ENCODE measurements around the gene MMRN1. TPM values are rescaled to one million over a fixed set of nuclear protein-coding genes. Genes with fewer than 3 reads are reported as not detected.

The MMRN1 gene
- total and polyA plus RNA-seq, 2 experiments from 2014 or later, result 0.60 to 1.1 TPM

DNA sequence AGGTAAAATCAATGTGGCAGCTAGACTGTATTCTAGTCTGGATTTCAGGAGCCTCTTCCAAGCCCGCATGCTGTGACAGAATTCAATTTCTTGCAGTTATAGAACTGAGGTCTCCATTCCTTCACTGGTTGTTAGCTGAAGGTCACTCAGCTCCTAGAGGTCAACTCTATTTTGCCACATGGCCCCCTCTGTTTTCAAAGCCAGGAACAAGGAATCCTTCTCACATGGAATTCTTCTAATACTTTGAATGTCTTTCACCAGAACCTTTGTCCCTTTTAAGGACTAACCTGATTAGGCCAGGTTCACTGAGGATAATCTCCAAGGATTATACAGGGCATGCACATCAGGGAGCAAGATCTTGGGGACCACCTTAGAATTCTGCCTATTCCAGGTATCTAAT lies 23.4 kb upstream of the MMRN1 start:
- 96% methylated on average over 1 of the region's 1 CpG for WGBS (ENCODE audit: low lambda C conversion rate, missing lambda C conversion rate)
- no peaks in the 10 kb centered on the region for H3K4me1 ChIP-seq (ENCODE audit: insufficient read depth)
- no peaks in the 10 kb centered on the region for H4K20me1 ChIP-seq (ENCODE audit: insufficient read depth, poor library complexity, severe bottlenecking)
- no peaks in the 10 kb centered on the region for H3K36me3 ChIP-seq (replicated peaks; ENCODE audit: insufficient read depth, low read depth)
- H3K4me3 ChIP-seq, result no peak overlapping the region
- TF ChIP-seq CTCF (IDR thresholded peaks at IDR 0.05; ENCODE audit: poor library complexity) (no peak), EZH2 (IDR thresholded peaks at IDR 0.05; ENCODE audit: borderline replicate concordance) (no peak), EZH2phosphoT487 (IDR thresholded peaks at IDR 0.05; ENCODE audit: low read depth, severe bottlenecking, unreplicated experiment) (no peak)
- H2AFZ ChIP-seq, result no peak overlapping the region
- H3K9me2 ChIP-seq (replicated peaks; ENCODE audit: insufficient read depth), result no peaks in the 10 kb centered on the region
- H3K9me3 ChIP-seq (ENCODE audit: low read depth), result no peaks in the 10 kb centered on the region
- H3K27me3 ChIP-seq, result no peaks in the 10 kb centered on the region
- no peak for DNase-seq (ENCODE audit: low spot score)
- H3K79me2 ChIP-seq, result no peaks in the 10 kb centered on the region
- H3K27ac ChIP-seq, result no peak overlapping the region
- no peak overlapping the region for H3K4me2 ChIP-seq

GRCh38 chr4:89876548-89876947 lies 18.1 kb upstream of the MMRN1 start:
- Histone ChIP-seq H4K20me1 (ENCODE audit: insufficient read depth, poor library complexity, severe bottlenecking) (no peaks in the 10 kb centered on the region), H3K36me3 (replicated peaks; ENCODE audit: insufficient read depth, low read depth) (no peaks in the 10 kb centered on the region), H3K4me1 (ENCODE audit: insufficient read depth) (no peaks in the 10 kb centered on the region), H3K79me2 (no peaks in the 10 kb centered on the region), H3K4me3 (no peak overlapping the region), H2AFZ (no peak overlapping the region), H3K9me3 (ENCODE audit: low read depth) (no peaks in the 10 kb centered on the region), H3K9me2 (replicated peaks; ENCODE audit: insufficient read depth) (no peaks in the 10 kb centered on the region), H3K27ac (no peak overlapping the region), H3K27me3 (no peaks in the 10 kb centered on the region), H3K4me2 (no peak overlapping the region)
- DNase-seq (ENCODE audit: low spot score), result no peak
- TF ChIP-seq EZH2phosphoT487 (IDR thresholded peaks at IDR 0.05; ENCODE audit: low read depth, severe bottlenecking, unreplicated experiment) (no peak), EZH2 (IDR thresholded peaks at IDR 0.05; ENCODE audit: borderline replicate concordance) (no peak), CTCF (IDR thresholded peaks at IDR 0.05; ENCODE audit: poor library complexity) (no peak)
- WGBS (ENCODE audit: low lambda C conversion rate, missing lambda C conversion rate), result 91% methylated on average over 3 of the region's 3 CpGs

DNA sequence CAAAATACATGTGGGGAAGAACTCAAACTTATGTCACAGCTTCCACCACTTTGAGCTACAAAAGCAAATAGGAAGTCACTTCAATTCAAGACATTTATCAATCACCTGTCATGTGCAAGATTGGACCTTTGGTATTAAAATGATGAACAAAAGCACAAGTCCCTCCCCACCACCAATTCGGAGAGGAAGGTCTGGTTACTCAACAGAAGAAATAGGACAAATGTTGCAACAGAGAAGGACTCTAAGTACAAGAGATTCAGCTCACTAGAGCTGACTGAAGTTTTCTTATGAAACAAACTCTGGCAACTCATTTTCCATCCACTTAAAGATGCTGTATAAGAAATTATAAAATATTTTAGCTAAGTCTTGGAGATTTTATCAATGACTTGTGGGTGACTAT lies 16.0 kb upstream of the MMRN1 start:
- Histone ChIP-seq H3K9me2 (replicated peaks; ENCODE audit: insufficient read depth) (no peaks in the 10 kb centered on the region), H4K20me1 (ENCODE audit: insufficient read depth, poor library complexity, severe bottlenecking) (no peaks in the 10 kb centered on the region), H3K27ac (no peak overlapping the region), H3K27me3 (no peaks in the 10 kb centered on the region), H3K79me2 (no peaks in the 10 kb centered on the region), H3K36me3 (replicated peaks; ENCODE audit: insufficient read depth, low read depth) (no peaks in the 10 kb centered on the region), H3K4me2 (no peak overlapping the region), H3K4me3 (no peak overlapping the region), H3K4me1 (ENCODE audit: insufficient read depth) (no peaks in the 10 kb centered on the region), H2AFZ (no peak overlapping the region), H3K9me3 (ENCODE audit: low read depth) (no peaks in the 10 kb centered on the region)
- WGBS (ENCODE audit: low lambda C conversion rate, missing lambda C conversion rate), result 70% methylated on average over 1 of the region's 1 CpG
- TF ChIP-seq CTCF (IDR thresholded peaks at IDR 0.05; ENCODE audit: poor library complexity), result no peak
- TF ChIP-seq EZH2 (IDR thresholded peaks at IDR 0.05; ENCODE audit: borderline replicate concordance), result no peak
- no peak for TF ChIP-seq EZH2phosphoT487 (IDR thresholded peaks at IDR 0.05; ENCODE audit: low read depth, severe bottlenecking, unreplicated experiment)
- no peak for DNase-seq (ENCODE audit: low spot score)

- no peak for TF ChIP-seq CTCF (IDR thresholded peaks at IDR 0.05; ENCODE audit: poor library complexity)
- Histone ChIP-seq H3K9me3 (ENCODE audit: low read depth) (no peaks in the 10 kb centered on the region), H3K36me3 (replicated peaks; ENCODE audit: insufficient read depth, low read depth) (no peaks in the 10 kb centered on the region), H3K4me2 (no peak overlapping the region), H3K4me3 (no peak overlapping the region), H3K4me1 (ENCODE audit: insufficient read depth) (no peaks in the 10 kb centered on the region), H3K27me3 (no peaks in the 10 kb centered on the region), H3K79me2 (no peaks in the 10 kb centered on the region), H2AFZ (no peak overlapping the region), H4K20me1 (ENCODE audit: insufficient read depth, poor library complexity, severe bottlenecking) (no peaks in the 10 kb centered on the region), H3K9me2 (replicated peaks; ENCODE audit: insufficient read depth) (no peaks in the 10 kb centered on the region), H3K27ac (no peak overlapping the region)
- DNase-seq (ENCODE audit: low spot score), result no peak
- WGBS (ENCODE audit: low lambda C conversion rate, missing lambda C conversion rate), result 82% methylated on average over 4 of the region's 4 CpGs
Observed at GRCh38 chr4:89879215-89879614, 15.4 kb upstream of the MMRN1 start.
